PC-3 (cell line): ENCODE data around the gene PDHA2. TPM values are rescaled to one million over a fixed set of nuclear protein-coding genes. Genes with fewer than 3 reads are reported as not detected.

Experiments
- ATAC-seq: fragments of 200-7000 bp; cut with Tn5 transposase; 2 replicates; pipeline ENCODE4 v1.9.1; 2020; ENCODE audit warnings: mild to moderate bottlenecking, moderate library complexity
- BruUV-seq: library from RNA; stranded (reverse); fragments of 400-500 nt; replicated peaks from 2 replicates; lab custom pipeline; 2021; lab: Mats Ljungman, UMichigan
- CTCF ChIA-PET: fragments of 300-600 bp; sonication (Branson Sonifier 250); formaldehyde crosslinking; loops from one replicate; lab custom pipeline; 2022; ENCODE audit warnings: antibody characterized with exemption; lab: Charles Lee
- POLR2A ChIA-PET: fragments of 300-600 bp; sonication (Branson Sonifier 250); formaldehyde crosslinking; loops from one replicate; lab custom pipeline; 2022; ENCODE audit warnings: antibody characterized with exemption; ENCODE audit not compliant: unreplicated experiment; lab: Charles Lee
- DNase-seq: peaks from one replicate; pipeline ENCODE4 v3.0.0-alpha.2; 2015
- H2AFZ ChIP-seq: fragments of 300-600 bp; sonication (generic); 2 replicates; pipeline ENCODE4 v1.6.0; 2016; ENCODE audit warnings: antibody characterized with exemption, low read length
- H3F3A ChIP-seq: fragments of 300-600 bp; sonication (generic); one replicate; pipeline ENCODE4 v1.6.0; 2017; ENCODE audit warnings: antibody characterized with exemption, low read length, control low read depth, mild to moderate bottlenecking; ENCODE audit not compliant: unreplicated experiment
- H3K27ac ChIP-seq: fragments of 300-600 bp; sonication (generic); 2 replicates; pipeline ENCODE4 v1.5.1; 2016; ENCODE audit warnings: mild to moderate bottlenecking, low read length
- H3K27me3 ChIP-seq: fragments of 300-600 bp; sonication (generic); 2 replicates; pipeline ENCODE4 v1.6.1; 2016; ENCODE audit warnings: low read length, mixed read lengths
- H3K36me3 ChIP-seq: fragments of 300-600 bp; sonication (generic); 2 replicates; pipeline ENCODE4 v1.6.1; 2016; ENCODE audit warnings: low read depth, mixed run types, low read length, mixed read lengths
- H3K4me1 ChIP-seq: fragments of 300-600 bp; sonication (generic); 2 replicates; pipeline ENCODE4 v1.5.1; 2016; ENCODE audit warnings: low read length; ENCODE audit not compliant: insufficient read depth
- H3K4me2 ChIP-seq: fragments of 300-600 bp; sonication (generic); 2 replicates; pipeline ENCODE4 v1.6.0; 2016; ENCODE audit warnings: low read length
- H3K4me3 ChIP-seq: fragments of 300-600 bp; sonication (generic); 2 replicates; pipeline ENCODE4 v1.5.1; 2016; ENCODE audit warnings: mild to moderate bottlenecking, low read length, mixed read lengths
- H3K79me2 ChIP-seq: fragments of 300-600 bp; sonication (generic); 2 replicates; pipeline ENCODE4 v1.6.1; 2017; ENCODE audit warnings: low read length, mixed read lengths
- H3K9ac ChIP-seq: fragments of 300-600 bp; sonication (generic); 2 replicates; pipeline ENCODE4 v1.6.0; 2016; ENCODE audit warnings: mild to moderate bottlenecking, low read length
- H3K9me2 ChIP-seq: fragments of 300-600 bp; sonication (generic); replicated peaks from 2 replicates; pipeline ENCODE4 v1.6.1; 2016; ENCODE audit warnings: mixed run types, low read length, mixed read lengths
- H3K9me3 ChIP-seq: fragments of 300-600 bp; sonication (generic); 2 replicates; pipeline ENCODE4 v1.6.1; 2016; ENCODE audit warnings: low read length, mixed read lengths
- H4K20me1 ChIP-seq: fragments of 300-600 bp; sonication (generic); 2 replicates; pipeline ENCODE4 v1.6.1; 2016; ENCODE audit warnings: low read length, mixed read lengths
- EZH2 ChIP-seq: fragments of 300-600 bp; sonication (generic); IDR thresholded peaks from one replicate; pipeline ENCODE4 v1.6.1; 2017; ENCODE audit warnings: antibody characterized with exemption, mild to moderate bottlenecking, low read length; ENCODE audit not compliant: unreplicated experiment
- EZH2phosphoT487 ChIP-seq: fragments of 300-600 bp; sonication (generic); IDR thresholded peaks from 2 replicates; pipeline ENCODE4 v1.6.1; 2018; ENCODE audit warnings: mild to moderate bottlenecking, antibody characterized with exemption, low read length, borderline replicate concordance
- intact Hi-C: fragments of 100-400 bp; cut with micrococcal nuclease; formaldehyde crosslinking; loops from 2 replicates; pipeline ENCODE4 v1.9.0; 2023
- total RNA-seq: library from RNA; depleted of rRNA; stranded (reverse); fragments of >200 nt; gene quantifications from 2 replicates; pipeline ENCODE4 v1.2.3, GENCODE V29; 2014
- TF ChIP-seq, protein P1 (sequence below): fragments of 300-600 bp; sonication (generic); conservative IDR thresholded peaks from 2 replicates; pipeline ENCODE4 v1.5.1; 2017; ENCODE audit warnings: antibody characterized with exemption, low read depth, mild to moderate bottlenecking, low read length

The PDHA2 gene
- total RNA-seq, 1 experiment from 2014 or later, result not detected

DNA sequence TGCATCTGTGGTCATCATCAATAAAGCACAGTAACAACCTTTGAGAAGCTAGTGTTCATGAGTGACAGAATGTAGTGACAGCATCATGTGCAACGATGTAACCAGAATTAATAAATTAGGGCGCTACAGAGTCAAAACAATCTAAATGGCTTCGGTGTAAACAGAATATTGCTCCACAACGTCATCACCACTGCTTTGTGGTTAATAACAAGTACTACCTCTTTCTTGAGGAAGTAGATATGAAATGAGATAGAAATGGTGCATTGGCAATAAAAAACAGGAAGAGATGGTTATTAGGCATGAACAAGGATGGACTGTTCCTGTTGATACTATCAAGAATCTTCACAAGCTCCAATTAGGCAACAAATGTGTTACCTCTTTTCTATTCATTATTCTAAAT, 8.7 kb upstream of the PDHA2 start:
- TF ChIP-seq, protein P1, sequence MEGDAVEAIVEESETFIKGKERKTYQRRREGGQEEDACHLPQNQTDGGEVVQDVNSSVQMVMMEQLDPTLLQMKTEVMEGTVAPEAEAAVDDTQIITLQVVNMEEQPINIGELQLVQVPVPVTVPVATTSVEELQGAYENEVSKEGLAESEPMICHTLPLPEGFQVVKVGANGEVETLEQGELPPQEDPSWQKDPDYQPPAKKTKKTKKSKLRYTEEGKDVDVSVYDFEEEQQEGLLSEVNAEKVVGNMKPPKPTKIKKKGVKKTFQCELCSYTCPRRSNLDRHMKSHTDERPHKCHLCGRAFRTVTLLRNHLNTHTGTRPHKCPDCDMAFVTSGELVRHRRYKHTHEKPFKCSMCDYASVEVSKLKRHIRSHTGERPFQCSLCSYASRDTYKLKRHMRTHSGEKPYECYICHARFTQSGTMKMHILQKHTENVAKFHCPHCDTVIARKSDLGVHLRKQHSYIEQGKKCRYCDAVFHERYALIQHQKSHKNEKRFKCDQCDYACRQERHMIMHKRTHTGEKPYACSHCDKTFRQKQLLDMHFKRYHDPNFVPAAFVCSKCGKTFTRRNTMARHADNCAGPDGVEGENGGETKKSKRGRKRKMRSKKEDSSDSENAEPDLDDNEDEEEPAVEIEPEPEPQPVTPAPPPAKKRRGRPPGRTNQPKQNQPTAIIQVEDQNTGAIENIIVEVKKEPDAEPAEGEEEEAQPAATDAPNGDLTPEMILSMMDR, result no peak
- TF ChIP-seq EZH2phosphoT487 (no peak), EZH2 (no peak)
- Histone ChIP-seq H3K9me2 (no peaks in the 10 kb centered on the region), H3K4me1 (no peaks in the 10 kb centered on the region), H3K9ac (no peak overlapping the region), H3K27ac (no peak overlapping the region), H4K20me1 (no peaks in the 10 kb centered on the region), H3K4me3 (no peak overlapping the region), H2AFZ (no peak overlapping the region), H3K79me2 (no peaks in the 10 kb centered on the region), H3K9me3 (no peaks in the 10 kb centered on the region), H3K4me2 (no peak overlapping the region), H3K27me3 (no peaks in the 10 kb centered on the region), H3F3A (no peaks in the 10 kb centered on the region), H3K36me3 (no peaks in the 10 kb centered on the region)
- intact Hi-C loops, result no loop called here
- CTCF ChIA-PET, result no interaction called here
- no peak for ATAC-seq
- BruUV-seq, result no TSS peak
- DNase-seq, result no peak
- POLR2A ChIA-PET, result no interaction called here

DNA sequence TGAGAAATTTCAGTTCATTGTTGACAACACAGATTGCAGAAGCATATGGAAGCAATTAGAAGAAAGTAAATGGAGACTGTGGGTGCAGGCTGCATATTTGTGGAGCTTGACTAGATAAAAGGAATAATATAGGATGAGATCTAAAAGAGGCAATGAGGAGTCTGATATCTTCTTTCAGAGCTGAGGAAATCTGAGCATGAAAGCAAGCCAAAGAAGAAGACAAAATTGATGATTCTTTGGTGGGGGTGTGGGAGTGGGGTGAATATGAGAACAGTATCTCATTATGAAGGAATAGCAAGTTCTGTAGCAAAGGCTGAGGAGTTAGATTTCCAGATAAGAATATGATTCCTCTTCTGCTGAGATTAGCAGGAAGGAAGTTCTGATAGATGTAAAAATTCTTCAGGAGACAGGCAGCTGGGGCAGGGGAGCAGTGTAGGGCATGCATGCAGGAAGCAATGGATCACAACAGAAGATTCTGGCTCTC, 6.1 kb upstream of the PDHA2 start:
- no peak overlapping the region for H3K9ac ChIP-seq
- CTCF ChIA-PET, result no interaction called here

DNA sequence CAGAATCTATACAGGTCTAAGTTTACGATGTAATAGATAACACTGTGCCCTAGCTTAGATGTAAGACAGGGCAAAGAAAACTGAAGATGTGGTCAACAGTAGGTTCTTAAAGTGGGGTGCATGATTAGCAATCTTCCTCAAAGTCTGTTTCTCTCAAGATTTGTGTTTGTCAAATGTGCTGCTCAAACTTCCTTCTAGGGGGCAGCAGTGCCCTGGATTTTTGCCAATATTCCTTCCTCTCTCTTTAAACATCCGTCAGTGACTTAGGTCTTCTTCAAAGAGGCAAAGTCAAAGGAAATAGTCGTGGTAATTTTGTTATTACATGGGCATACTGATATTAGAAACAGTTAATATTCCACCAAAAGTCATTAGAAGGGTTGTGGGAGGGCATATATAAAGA, 4.2 kb upstream of the PDHA2 start:
- ATAC-seq, result no peak
- Histone ChIP-seq H3F3A (no peaks in the 10 kb centered on the region), H3K9ac (no peak overlapping the region), H3K4me2 (no peak overlapping the region), H3K9me3 (no peaks in the 10 kb centered on the region), H3K4me1 (no peaks in the 10 kb centered on the region), H3K27me3 (no peaks in the 10 kb centered on the region), H4K20me1 (no peaks in the 10 kb centered on the region), H3K4me3 (no peak overlapping the region), H3K27ac (no peak overlapping the region), H3K36me3 (no peaks in the 10 kb centered on the region), H3K79me2 (no peaks in the 10 kb centered on the region), H3K9me2 (no peaks in the 10 kb centered on the region), H2AFZ (no peak overlapping the region)
- DNase-seq, result peak; percentile 23
- CTCF ChIA-PET, result no interaction called here
- POLR2A ChIA-PET, result no interaction called here
- intact Hi-C loops, result no loop called here
- no TSS peak for BruUV-seq
- TF ChIP-seq EZH2, result no peak
- TF ChIP-seq, protein P1, result peak; percentile 43

More for the DNA sequence above, 6.1 kb upstream of the PDHA2 start:
- no peaks in the 10 kb centered on the region for H3K9me3 ChIP-seq
- no TSS peak for BruUV-seq
- H3F3A ChIP-seq, result no peaks in the 10 kb centered on the region
- DNase-seq (no peak), ATAC-seq (no peak)
- no peak overlapping the region for H3K27ac ChIP-seq
- H3K4me1 ChIP-seq, result no peaks in the 10 kb centered on the region
- intact Hi-C loops, result no loop called here
- H3K9me2 ChIP-seq, result no peaks in the 10 kb centered on the region
- no peak overlapping the region for H3K4me3 ChIP-seq
- H3K4me2 ChIP-seq, result no peak overlapping the region
- no peaks in the 10 kb centered on the region for H3K27me3 ChIP-seq
- no peaks in the 10 kb centered on the region for H3K79me2 ChIP-seq
- POLR2A ChIA-PET, result no interaction called here
- no peaks in the 10 kb centered on the region for H3K36me3 ChIP-seq
- H2AFZ ChIP-seq, result no peak overlapping the region
- no peaks in the 10 kb centered on the region for H4K20me1 ChIP-seq
- TF ChIP-seq EZH2phosphoT487 (no peak), EZH2 (no peak)
- TF ChIP-seq, protein P1, result no peak
